Spleen (tissue), 11 donors: Measurements from ENCODE around the gene C16orf89. TPM values are rescaled to one million over a fixed set of nuclear protein-coding genes. Genes with fewer than 3 reads are reported as not detected.
"Not testable (repeated sequence)": the region's sequence is repeated elsewhere in the genome, so short reads cannot be mapped to it uniquely, and the experiment has no call there.

Source experiments
- DNase-seq: peaks from one replicate; pipeline ENCODE4 v3.0.0-alpha.2; 2020
- H3K27ac ChIP-seq, 8 donors: fragments of 200-600 bp; sonication (generic) in 7 of 8; 1 replicate in 4 of 8; 2 replicates in 4 of 8; pipeline versions ENCODE4 v1.5.0 to v1.8.0; 2016 to 2021; ENCODE audit warnings: inconsistent platforms in 4 of 8, mild to moderate bottlenecking in 4 of 8, moderate library complexity in 1 of 8
- H3K27me3 ChIP-seq, 7 donors: fragments of 200-600 bp; sonication (generic) in 6 of 7; replicated peaks in 1 of 7; 1 replicate in 4 of 7; 2 replicates in 3 of 7; pipeline versions ENCODE4 v1.5.0 to v1.8.0; 2016 to 2021; ENCODE audit warnings: inconsistent platforms in 3 of 7, mild to moderate bottlenecking in 1 of 7
- H3K36me3 ChIP-seq, 6 donors: fragments of 200-600 bp; sonication (generic) in 5 of 6; 1 replicate in 4 of 6; 2 replicates in 2 of 6; pipeline versions ENCODE4 v1.5.0 to v1.8.0; 2016 to 2021; ENCODE audit warnings: inconsistent platforms in 2 of 6
- H3K4me1 ChIP-seq, 6 donors: fragments of 200-600 bp; sonication (generic) in 5 of 6; 1 replicate in 3 of 6; 2 replicates in 3 of 6; pipeline versions ENCODE4 v1.5.0 to v1.8.0; 2016 to 2021; ENCODE audit warnings: inconsistent platforms in 3 of 6
- H3K4me3 ChIP-seq, 8 donors: fragments of 200-600 bp; sonication (generic) in 7 of 8; 1 replicate in 4 of 8; 2 replicates in 4 of 8; pipeline versions ENCODE4 v1.5.0 to v1.8.0; 2016 to 2021; ENCODE audit warnings: inconsistent platforms in 4 of 8, mild to moderate bottlenecking in 4 of 8, moderate library complexity in 2 of 8
- H3K9me3 ChIP-seq, 8 donors: fragments of 200-600 bp; sonication (generic) in 7 of 8; 1 replicate in 4 of 8; 2 replicates in 4 of 8; pipeline versions ENCODE4 v1.5.0 to v1.8.0; 2016 to 2021; ENCODE audit warnings: inconsistent platforms in 4 of 8
- POLR2AphosphoS5 ChIP-seq, 3 donors: sonication (generic); formaldehyde crosslinking; IDR thresholded peaks; one replicate each; pipeline ENCODE4 v1.5.1; 2017; ENCODE audit warnings: antibody characterized with exemption in 3 of 3
- WGBS, 5 donors: extraction: QIAGEN DNeasy Blood & Tissue Kit in 3 of 5; methylation state at CpG; one replicate each; pipeline versions ENCODE4 v1.1.5 to v1.1.7; 2013 to 2018; 5-methylcytosine and 5-hydroxymethylcytosine counted together
- intact Hi-C: fragments of 100-400 bp; cut with DNase I; formaldehyde crosslinking; loops from one replicate; pipeline ENCODE4 v1.15.0; 2023; ENCODE audit warnings: low total_unique reads
- polyA plus RNA-seq, 3 donors: library from polyadenylated mRNA; stranded (reverse); fragments of 200-250 nt; gene quantifications; one replicate each; pipeline ENCODE4 v1.2.1, GENCODE V29; 2013
- total RNA-seq, 7 donors: library from RNA; depleted of rRNA in 3 of 7; stranded (reverse); fragments of >200 nt in 3 of 7; fragmentation: NEBNext Ultra II Directional in 4 of 7; extraction: Animal tissue kit (Norgen Biotek cat#: 25700) in 4 of 7; gene quantifications; one replicate each; pipeline versions ENCODE4 v1.1.0 to v1.2.1, GENCODE V29; 2016 to 2021
- TF ChIP-seq, protein P1 (sequence below), 11 experiments: fragments of 200-600 bp in 7 of 11; fragments of 450-650 bp in 4 of 11; sonication (generic) in 4 of 11; IDR thresholded peaks in 8 of 11; conservative IDR thresholded peaks in 3 of 11; 1 replicate in 7 of 11; 2 replicates in 4 of 11; pipeline versions ENCODE4 v1.4.0 to v1.8.0; 2016 to 2021; ENCODE audit warnings: antibody characterized with exemption in 11 of 11, inconsistent platforms in 4 of 11, mild to moderate bottlenecking in 1 of 11
- donor health status: healthy with polysubstance abuse.
- donor health status: DM: no; HTN: no; CAD: no; lungs with moderate emphysema.
- donor health status: DM: no; HTN: no; CAD: no.
- donor health status: Bipolar disorder and iron deficiency.
- donor health status: healthy.
- donor health status: DM: no; HTN: no; CAD: no.
- donor health status: DM: yes; HTN: yes; CAD: no.

The C16orf89 gene
- total and polyA plus RNA-seq, 10 donors: 0.34 to 5.7 (median 1.7) TPM; not detected in 1

DNA sequence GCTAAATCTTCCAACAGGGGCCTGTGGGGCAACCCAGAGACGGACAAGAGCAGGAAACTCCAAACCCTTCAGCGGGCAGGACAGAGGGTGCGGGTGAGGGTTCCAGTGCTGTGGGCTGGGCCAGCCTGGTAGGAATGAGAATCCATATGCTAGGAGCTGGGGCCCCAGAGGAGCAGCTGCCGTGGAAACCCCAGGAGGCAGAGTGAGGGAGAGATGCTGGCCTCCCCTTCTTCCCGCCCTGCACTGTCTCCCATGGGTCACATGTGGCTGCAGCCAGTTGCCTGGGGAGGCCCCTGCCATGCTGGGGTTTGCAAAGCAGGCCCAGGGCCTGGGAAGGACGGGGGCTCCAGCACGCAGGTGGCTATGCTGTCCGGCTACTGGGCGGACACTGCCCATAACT, 27.3 kb upstream of the C16orf89 start:
- Histone ChIP-seq H3K36me3 (peaks cover 0 to 27% (median 16%) of the 10 kb centered on the region in 6 donors), H3K4me1 (peaks cover 0 to 17% (median 4%) of the 10 kb centered on the region in 6 donors)
- H3K27ac ChIP-seq, intact Hi-C loops, H3K27me3 ChIP-seq, H3K4me3 ChIP-seq, H3K9me3 ChIP-seq: not testable (repeated sequence)
- peak; percentile 67 for DNase-seq
- peak in 1 of 3 donors; percentile 13 for TF ChIP-seq POLR2AphosphoS5 (IDR thresholded peaks at IDR 0.05)
- 87 to 94% (median 89%) methylated on average over 6 to 9 of the region's 9 CpGs for WGBS, 5 donors

DNA sequence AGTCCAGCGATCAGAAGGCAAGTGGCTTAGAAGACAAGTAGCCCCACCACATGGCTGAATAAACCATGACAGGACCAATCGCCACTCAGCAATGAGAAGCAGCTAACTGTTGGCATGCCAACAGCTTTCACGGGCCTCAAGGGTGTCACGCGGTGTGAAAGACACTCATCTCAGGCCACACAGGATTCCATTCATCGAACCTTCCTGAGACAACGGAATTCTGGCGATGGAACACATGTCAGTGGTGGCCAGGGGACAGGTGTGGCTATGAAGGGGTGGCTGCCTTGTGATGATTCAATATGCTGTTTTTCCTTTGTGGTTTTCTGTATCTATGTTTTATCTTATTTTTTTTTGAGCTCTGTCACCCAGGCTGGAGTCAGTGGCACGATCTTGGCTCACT, 24.8 kb upstream of the C16orf89 start:
- H3K4me1 ChIP-seq, H3K27me3 ChIP-seq, intact Hi-C loops, H3K27ac ChIP-seq, H3K9me3 ChIP-seq, H3K4me3 ChIP-seq, DNase-seq: not testable (repeated sequence)
- peaks cover 0 to 49% (median 19%) of the 10 kb centered on the region in 6 donors for H3K36me3 ChIP-seq
- WGBS, 5 donors: 89 to 95% (median 94%) methylated on average over 9 of the region's 9 CpGs

DNA sequence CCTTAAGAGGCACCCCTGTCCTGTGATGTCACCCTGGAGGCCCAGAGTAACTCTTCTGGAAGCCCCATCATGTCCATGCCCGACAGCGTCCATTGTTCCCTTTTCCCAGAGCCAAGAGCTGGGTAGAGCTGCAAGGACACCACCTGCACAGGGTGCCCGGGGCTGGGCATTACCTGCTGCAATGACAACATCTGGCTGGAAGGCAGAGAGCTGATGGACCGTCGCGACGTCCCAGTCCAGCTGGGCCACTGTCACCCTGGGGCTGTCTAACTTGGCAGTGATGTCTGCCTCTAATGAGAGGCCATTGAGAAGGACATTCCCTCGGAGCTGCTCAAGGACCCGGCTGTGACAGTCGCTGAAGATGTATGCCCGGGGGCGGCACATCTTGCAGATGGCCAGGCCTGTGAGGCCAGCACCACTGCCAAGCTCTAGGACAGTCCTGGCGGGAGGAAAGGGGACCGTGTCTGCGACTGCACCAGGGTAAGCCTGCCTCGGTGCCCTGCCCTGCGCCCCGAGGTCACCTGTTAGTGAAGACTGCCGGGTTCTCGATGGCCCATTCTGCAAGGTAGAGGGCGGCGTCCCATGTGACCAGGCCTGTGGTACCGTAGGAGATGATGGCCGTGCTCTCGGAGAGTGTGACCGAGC, 24.3 kb upstream of the C16orf89 start:
- H3K27me3 ChIP-seq, H3K27ac ChIP-seq, H3K4me1 ChIP-seq, H3K4me3 ChIP-seq, H3K9me3 ChIP-seq, intact Hi-C loops: not testable (repeated sequence)
- TF ChIP-seq POLR2AphosphoS5 (IDR thresholded peaks at IDR 0.05): peak in 1 of 3 donors; percentile 54
- peak; percentile 54 for DNase-seq
- peaks cover 0 to 55% (median 22%) of the 10 kb centered on the region in 6 donors for H3K36me3 ChIP-seq
- WGBS, 5 donors: 92 to 93% (median 93%) methylated on average over 17 to 26 of the region's 26 CpGs

DNA sequence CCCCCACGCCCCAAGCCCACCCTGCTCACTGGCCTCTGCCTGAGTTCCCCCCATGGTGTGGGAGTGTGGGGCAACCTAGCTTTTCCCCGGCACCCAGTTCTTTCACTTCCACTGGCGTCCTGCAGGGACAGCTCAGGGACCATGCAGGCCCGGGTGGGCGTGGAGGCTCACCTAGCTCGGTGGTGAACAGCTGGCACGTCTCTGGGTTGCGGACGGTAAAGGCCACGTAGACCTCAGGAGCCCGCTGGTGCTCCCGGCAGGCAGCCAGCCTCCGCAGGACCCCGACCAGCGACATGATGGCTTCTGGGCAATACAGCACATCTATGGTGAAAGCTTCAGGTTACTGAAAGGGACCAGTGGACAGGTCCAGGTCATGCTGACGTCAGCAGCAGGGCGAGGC, 23.2 kb upstream of the C16orf89 start:
- peak; percentile 38 for DNase-seq
- H3K27ac ChIP-seq, H3K27me3 ChIP-seq, H3K4me3 ChIP-seq, H3K4me1 ChIP-seq, H3K9me3 ChIP-seq, intact Hi-C loops: not testable (repeated sequence)
- H3K36me3 ChIP-seq: peaks cover 0 to 61% (median 26%) of the 10 kb centered on the region in 6 donors
- 90 to 94% (median 92%) methylated on average over 7 to 17 of the region's 17 CpGs for WGBS, 5 donors

DNA sequence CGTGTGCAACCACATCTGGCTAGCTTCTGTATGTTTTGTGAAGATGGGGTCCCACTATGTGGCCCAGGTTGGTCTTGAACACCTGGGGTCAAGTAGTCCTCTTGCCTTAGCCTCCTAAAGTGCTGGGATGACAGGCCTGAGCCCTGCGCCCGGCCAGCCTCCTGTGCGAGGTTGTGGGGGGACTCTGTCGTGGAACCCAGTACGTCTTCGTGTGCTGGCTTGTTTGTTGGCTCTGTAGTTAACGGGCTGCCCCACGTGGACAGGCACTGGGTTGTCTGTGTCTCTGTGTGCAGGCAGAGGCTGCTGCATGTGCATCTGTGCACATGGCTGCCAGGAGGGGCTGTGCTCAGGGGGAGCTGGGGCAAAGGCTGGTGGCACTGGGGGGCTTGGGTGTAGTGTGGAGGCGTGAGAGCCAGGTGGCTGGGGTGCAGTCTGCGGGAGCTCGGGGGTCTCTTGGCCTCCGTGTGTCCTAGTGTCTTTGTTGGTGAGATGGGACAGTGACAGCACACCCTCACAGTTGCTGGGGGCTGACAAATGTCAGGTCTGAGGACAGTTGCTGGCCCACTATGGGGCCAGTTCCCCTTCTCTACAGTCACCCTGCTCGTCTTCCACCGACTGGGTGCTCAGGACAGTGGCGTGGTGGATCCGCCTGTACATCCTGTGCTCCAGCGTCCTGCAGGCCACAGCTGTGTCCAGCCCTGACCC, 22.5 kb upstream of the C16orf89 start:
- H3K4me3 ChIP-seq, intact Hi-C loops, H3K9me3 ChIP-seq, H3K27me3 ChIP-seq, H3K27ac ChIP-seq, H3K4me1 ChIP-seq: not testable (repeated sequence)
- peak; percentile 59 for DNase-seq
- 88 to 96% (median 93%) methylated on average over 9 to 18 of the region's 18 CpGs for WGBS, 5 donors
- peaks cover 0 to 68% (median 31%) of the 10 kb centered on the region in 6 donors for H3K36me3 ChIP-seq

DNA sequence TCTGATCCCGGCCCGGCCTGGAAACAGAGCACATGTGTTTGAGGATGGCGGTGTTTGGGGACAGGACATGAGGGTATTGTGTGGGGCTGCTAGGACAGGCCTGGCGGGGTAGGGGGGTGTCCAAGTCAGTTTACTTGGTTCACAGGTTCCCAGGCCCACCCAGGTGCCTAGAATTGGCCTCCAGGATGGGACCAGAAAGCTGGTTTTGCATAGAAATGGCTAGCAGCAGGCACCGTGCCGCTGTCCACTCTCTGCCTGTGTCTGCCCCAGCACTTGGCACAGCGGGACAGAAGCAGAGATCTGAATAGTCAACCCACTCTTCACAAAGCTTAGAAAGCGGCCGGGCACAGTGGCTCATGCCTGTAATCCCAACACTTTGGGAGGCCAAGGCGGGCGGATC, 20.0 kb upstream of the C16orf89 start:
- DNase-seq: peak; percentile 44
- intact Hi-C loops, H3K9me3 ChIP-seq, H3K4me3 ChIP-seq, H3K4me1 ChIP-seq, H3K27ac ChIP-seq, H3K27me3 ChIP-seq: not testable (repeated sequence)
- H3K36me3 ChIP-seq: peaks cover 0 to 94% (median 38%) of the 10 kb centered on the region in 6 donors
- WGBS, 5 donors: 85 to 97% (median 95%) methylated on average over 9 to 11 of the region's 11 CpGs

DNA sequence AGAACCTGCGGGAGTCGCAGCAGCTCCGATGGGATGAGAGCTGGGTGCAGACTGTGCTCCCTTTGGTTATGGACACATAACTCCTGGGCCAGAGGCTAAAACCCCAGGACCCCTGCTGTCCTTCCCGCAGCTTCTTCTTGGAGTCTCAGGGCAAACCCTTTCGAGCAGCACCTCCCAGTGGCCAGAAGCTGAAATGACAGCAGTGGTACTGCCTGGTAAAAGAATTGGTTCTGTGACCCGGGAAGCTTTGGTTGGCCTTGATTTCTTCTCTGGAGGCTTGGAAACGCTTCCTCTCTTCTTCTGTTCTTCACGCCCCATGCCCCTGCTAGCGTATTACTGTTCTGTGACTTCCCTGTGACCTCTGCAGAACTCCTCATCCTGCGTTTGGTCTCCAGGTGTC, 19.0 kb upstream of the C16orf89 start:
- H3K4me3 ChIP-seq, H3K27ac ChIP-seq, H3K27me3 ChIP-seq, intact Hi-C loops, H3K9me3 ChIP-seq, H3K4me1 ChIP-seq: not testable (repeated sequence)
- 64 to 82% (median 74%) methylated on average over 8 to 10 of the region's 10 CpGs for WGBS, 5 donors
- peak; percentile 79 for DNase-seq
- TF ChIP-seq, protein P1, sequence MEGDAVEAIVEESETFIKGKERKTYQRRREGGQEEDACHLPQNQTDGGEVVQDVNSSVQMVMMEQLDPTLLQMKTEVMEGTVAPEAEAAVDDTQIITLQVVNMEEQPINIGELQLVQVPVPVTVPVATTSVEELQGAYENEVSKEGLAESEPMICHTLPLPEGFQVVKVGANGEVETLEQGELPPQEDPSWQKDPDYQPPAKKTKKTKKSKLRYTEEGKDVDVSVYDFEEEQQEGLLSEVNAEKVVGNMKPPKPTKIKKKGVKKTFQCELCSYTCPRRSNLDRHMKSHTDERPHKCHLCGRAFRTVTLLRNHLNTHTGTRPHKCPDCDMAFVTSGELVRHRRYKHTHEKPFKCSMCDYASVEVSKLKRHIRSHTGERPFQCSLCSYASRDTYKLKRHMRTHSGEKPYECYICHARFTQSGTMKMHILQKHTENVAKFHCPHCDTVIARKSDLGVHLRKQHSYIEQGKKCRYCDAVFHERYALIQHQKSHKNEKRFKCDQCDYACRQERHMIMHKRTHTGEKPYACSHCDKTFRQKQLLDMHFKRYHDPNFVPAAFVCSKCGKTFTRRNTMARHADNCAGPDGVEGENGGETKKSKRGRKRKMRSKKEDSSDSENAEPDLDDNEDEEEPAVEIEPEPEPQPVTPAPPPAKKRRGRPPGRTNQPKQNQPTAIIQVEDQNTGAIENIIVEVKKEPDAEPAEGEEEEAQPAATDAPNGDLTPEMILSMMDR (IDR thresholded peaks at IDR 0.05 in 8 of 11, conservative IDR thresholded peaks at IDR 0.05 in 3 of 11): peak; percentile 39 to 74 (median 58)
- H3K36me3 ChIP-seq: peaks cover 0 to 94% (median 39%) of the 10 kb centered on the region in 6 donors

DNA sequence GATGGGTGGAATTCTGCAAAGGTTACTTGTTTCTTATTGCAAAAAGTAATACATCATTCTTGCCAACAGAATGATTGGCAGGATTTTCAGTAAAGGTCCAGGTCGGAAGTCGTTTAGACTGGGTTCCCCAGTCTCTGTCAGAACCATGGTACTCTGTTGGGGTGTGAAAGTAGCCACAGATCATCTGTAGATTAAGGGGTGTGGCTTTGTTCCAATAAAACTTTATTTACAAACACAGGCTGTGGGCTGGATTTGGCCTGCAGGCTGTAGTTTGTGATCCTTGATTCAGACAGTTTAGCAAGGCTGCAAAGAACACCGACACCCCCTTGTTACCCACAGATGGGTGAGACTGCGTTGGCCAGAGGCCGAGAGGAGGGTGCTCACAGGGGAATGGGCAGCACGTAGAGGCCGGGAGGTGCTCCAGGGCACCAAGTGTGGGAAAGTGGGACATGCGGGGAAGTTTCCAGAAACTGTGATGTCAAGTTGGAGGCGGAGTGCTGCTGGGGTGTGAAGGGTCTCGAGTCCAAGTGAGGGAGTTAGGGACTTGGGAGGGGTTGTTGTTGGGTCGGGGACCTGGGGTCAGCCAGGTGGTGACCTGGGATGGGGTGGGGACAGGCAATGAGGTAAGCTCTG, 18.5 kb upstream of the C16orf89 start:
- H3K4me1 ChIP-seq, H3K4me3 ChIP-seq, intact Hi-C loops, H3K9me3 ChIP-seq, H3K27me3 ChIP-seq, H3K27ac ChIP-seq: not testable (repeated sequence)
- H3K36me3 ChIP-seq: peaks cover 0 to 94% (median 41%) of the 10 kb centered on the region in 6 donors
- peak; percentile 56 for DNase-seq
- 84 to 94% (median 84%) methylated on average over 10 to 11 of the region's 11 CpGs for WGBS, 5 donors
